SK-N-SH (cell line): ENCODE results near the gene SCYGR6. TPM values are rescaled to one million over a fixed set of nuclear protein-coding genes. Genes with fewer than 3 reads are reported as not detected.

Source experiments
- CTCF ChIA-PET: fragments of 300-600, 350-600 bp; formaldehyde crosslinking; extraction: SDS; loops from one replicate; lab custom pipeline; 2021; lab: Yijun Ruan, JAX
- POLR2A ChIA-PET: fragments of 350-600 bp; sonication (Branson Sonifier 250); formaldehyde crosslinking; extraction: SDS; loops from one replicate; lab custom pipeline; 2020; ENCODE audit warnings: antibody characterized with exemption, inconsistent platforms; lab: Yijun Ruan, JAX
- DNase-seq: peaks from one replicate; pipeline ENCODE4 v3.0.0; 2012
- H2AFZ ChIP-seq: fragments of 200-600 bp; sonication (generic); 2 replicates; pipeline ENCODE4 v1.8.1; 2016; ENCODE audit warnings: antibody characterized with exemption, mild to moderate bottlenecking, low read depth
- H3F3A ChIP-seq: fragments of 200-600 bp; sonication (generic); replicated peaks from 2 replicates; pipeline ENCODE3; 2016; ENCODE audit warnings: antibody characterized with exemption, mild to moderate bottlenecking; ENCODE audit not compliant: insufficient read depth
- H3K27ac ChIP-seq, 2 experiments: fragments of 200-500 bp in 1 of 2; fragments of 200-600 bp in 1 of 2; sonication (Bioruptor generic) in 1 of 2; sonication (generic), shearing (Covaris generic) in 1 of 2; 2 replicates each; pipeline versions ENCODE4 v1.5.1 to v1.6.1; 2014 to 2016; ENCODE audit warnings: low read depth in 2 of 2, inconsistent platforms in 1 of 2, low read length in 1 of 2, mild to moderate bottlenecking in 1 of 2, mixed read lengths in 1 of 2
- H3K27me3 ChIP-seq: fragments of 200-600 bp; sonication (generic), shearing (Covaris generic); 2 replicates; pipeline ENCODE4 v1.6.1; 2016; ENCODE audit warnings: mixed run types; ENCODE audit not compliant: insufficient read depth
- H3K36me3 ChIP-seq, 2 experiments: fragments of 200-500 bp in 1 of 2; fragments of 200-600 bp in 1 of 2; sonication (Bioruptor generic) in 1 of 2; sonication (generic) in 1 of 2; replicated peaks in 1 of 2; 2 replicates each; pipeline versions ENCODE3 to v1.5.1; 2014 to 2016; ENCODE audit warnings: low read length in 1 of 2, mild to moderate bottlenecking in 1 of 2; ENCODE audit not compliant: insufficient read depth in 2 of 2, control insufficient read depth in 1 of 2
- H3K4me1 ChIP-seq, 2 experiments: fragments of 200-500 bp in 1 of 2; fragments of 200-600 bp in 1 of 2; sonication (Bioruptor generic) in 1 of 2; sonication (generic), shearing (Covaris generic) in 1 of 2; 2 replicates each; pipeline versions ENCODE4 v1.5.1 to v1.6.1; 2014 to 2016; ENCODE audit warnings: low read depth in 1 of 2, low read length in 1 of 2, mixed run types in 1 of 2; ENCODE audit not compliant: insufficient read depth in 2 of 2, control insufficient read depth in 1 of 2
- H3K4me2 ChIP-seq: fragments of 200-600 bp; sonication (generic), shearing (Covaris generic); 2 replicates; pipeline ENCODE4 v1.6.1; 2017; ENCODE audit warnings: mixed run types
- H3K4me3 ChIP-seq, 2 experiments: fragments of 200-500 bp in 1 of 2; fragments of 200-600 bp in 1 of 2; sonication (Bioruptor generic) in 1 of 2; sonication (generic), shearing (Covaris generic) in 1 of 2; 2 replicates each; pipeline versions ENCODE4 v1.5.1 to v1.8.1; 2014 to 2016; ENCODE audit warnings: low read depth in 2 of 2, inconsistent platforms in 1 of 2, low read length in 1 of 2, mild to moderate bottlenecking in 1 of 2, mixed read lengths in 1 of 2, moderate library complexity in 1 of 2
- H3K79me2 ChIP-seq: fragments of 200-600 bp; sonication (generic); 2 replicates; pipeline ENCODE4 v1.8.1; 2017; ENCODE audit warnings: mild to moderate bottlenecking; ENCODE audit not compliant: insufficient read depth
- H3K9ac ChIP-seq: fragments of 200-600 bp; sonication (generic); 2 replicates; pipeline ENCODE4 v1.6.1; 2017; ENCODE audit warnings: mixed run types
- H3K9me2 ChIP-seq: fragments of 200-600 bp; sonication (generic); 2 replicates; pipeline ENCODE4 v1.6.1; 2017; ENCODE audit warnings: mixed run types
- H3K9me3 ChIP-seq: fragments of 200-600 bp; sonication (generic); 2 replicates; pipeline ENCODE4 v1.6.1; 2017; ENCODE audit warnings: mixed run types, mild to moderate bottlenecking, moderate library complexity
- H4K20me1 ChIP-seq: fragments of 200-600 bp; sonication (generic); 2 replicates; pipeline ENCODE4 v1.6.1; 2017; ENCODE audit warnings: mild to moderate bottlenecking, mixed run types; ENCODE audit not compliant: insufficient read depth
- CTCF ChIP-seq: fragments of 200-600 bp; sonication (generic); IDR thresholded peaks from 2 replicates; pipeline ENCODE4 v1.6.1; 2017; ENCODE audit warnings: antibody characterized with exemption, mild to moderate bottlenecking, moderate library complexity
- EZH2phosphoT487 ChIP-seq: fragments of 200-600 bp; sonication (generic); IDR thresholded peaks from 2 replicates; pipeline ENCODE4 v1.6.1; 2017; ENCODE audit warnings: low read depth, mixed run types, mild to moderate bottlenecking, antibody characterized with exemption, moderate library complexity, borderline replicate concordance
- FOXJ3 ChIP-seq: sonication (generic); formaldehyde crosslinking; IDR thresholded peaks from 2 replicates; pipeline ENCODE4 v1.5.1; 2020; ENCODE audit warnings: mild to moderate bottlenecking, missing genetic modification reagents
- FOXM1 ChIP-seq: IDR thresholded peaks from 2 replicates; pipeline ENCODE4 v1.4.0; 2012; ENCODE audit warnings: low read depth, mild to moderate bottlenecking
- GABPA ChIP-seq: IDR thresholded peaks from 2 replicates; pipeline ENCODE4 v1.4.0; 2012; ENCODE audit warnings: low read depth, mild to moderate bottlenecking
- GATA2 ChIP-seq: sonication (generic); formaldehyde crosslinking; IDR thresholded peaks from 2 replicates; pipeline ENCODE4 v1.5.0; 2020; ENCODE audit warnings: mild to moderate bottlenecking, missing genetic modification reagents
- JUND ChIP-seq: IDR thresholded peaks from 2 replicates; pipeline ENCODE4 v1.4.0; 2012
- MEF2A ChIP-seq: IDR thresholded peaks from 2 replicates; pipeline ENCODE4 v1.4.0; 2012; ENCODE audit warnings: low read depth, borderline replicate concordance
- NFIC ChIP-seq: IDR thresholded peaks from 2 replicates; pipeline ENCODE4 v1.4.0; 2012; ENCODE audit warnings: borderline replicate concordance
- NRF1 ChIP-seq: IDR thresholded peaks from 2 replicates; pipeline ENCODE4 v1.6.1; 2012; ENCODE audit warnings: low read depth, mild to moderate bottlenecking, low read length
- PBX3 ChIP-seq: IDR thresholded peaks from 2 replicates; pipeline ENCODE4; 2012
- POLR2AphosphoS5 ChIP-seq: IDR thresholded peaks from 2 replicates; pipeline ENCODE4 v1.6.1; 2012; ENCODE audit warnings: low read depth, low read length
- RAD21 ChIP-seq: IDR thresholded peaks from 2 replicates; pipeline ENCODE4 v1.6.1; 2012; ENCODE audit warnings: mild to moderate bottlenecking, low read length
- RCOR1 ChIP-seq: fragments of 150-350 bp; IDR thresholded peaks from 2 replicates; pipeline ENCODE4 v1.6.1; 2017; ENCODE audit warnings: antibody characterized with exemption, low read length
- RFX5 ChIP-seq: IDR thresholded peaks from 2 replicates; pipeline ENCODE4 v1.6.1; 2012; ENCODE audit warnings: mild to moderate bottlenecking, improper control_type of control experiment, low read length
- SIN3A ChIP-seq: IDR thresholded peaks from 2 replicates; pipeline ENCODE4 v1.6.1; 2012; ENCODE audit warnings: low read depth, mild to moderate bottlenecking, low read length, moderate library complexity, borderline replicate concordance
- SMC3 ChIP-seq: IDR thresholded peaks from 2 replicates; pipeline ENCODE4 v1.6.1; 2012; ENCODE audit warnings: low read depth, low read length, improper control_type of control experiment
- TEAD4 ChIP-seq: IDR thresholded peaks from 2 replicates; pipeline ENCODE4 v1.4.0; 2012; ENCODE audit warnings: mild to moderate bottlenecking, borderline replicate concordance; ENCODE audit not compliant: insufficient read depth
- USF1 ChIP-seq: IDR thresholded peaks from 2 replicates; pipeline ENCODE4 v1.4.0; 2012; ENCODE audit warnings: low read depth, borderline replicate concordance
- YY1 ChIP-seq: IDR thresholded peaks from 2 replicates; pipeline ENCODE4 v1.4.0; 2012; ENCODE audit warnings: low read depth, mild to moderate bottlenecking
- ZBTB33 ChIP-seq: IDR thresholded peaks from 2 replicates; pipeline ENCODE4 v1.4.0; 2012; ENCODE audit warnings: low read depth, borderline replicate concordance
- WGBS: methylation state at CpG from one replicate; pipeline ENCODE4 v1.1.6; 2017; ENCODE audit warnings: low lambda C conversion rate; 5-methylcytosine and 5-hydroxymethylcytosine counted together
- polyA plus RNA-seq, 3 experiments: library from polyadenylated mRNA; depleted of rRNA; stranded (reverse); fragments of >200 nt; gene quantifications; 2 replicates each; pipeline ENCODE4 v1.2.3, GENCODE V29; 2012

The SCYGR6 gene
- polyA plus RNA-seq, 1 of the 3 experiments (the other 2 are of a cell fraction): not detected

GRCh38 chr2:227766373-227766883 lies 41.9 kb upstream of the SCYGR6 start:
- ChIA-PET CTCF (interaction anchor here (0.6 to 4.6 kb wide), 41 partner anchors 10 to 636 kb away, joined by 3 to 59 read pairs (median 4); no protein-coding TSS in a partner anchor), POLR2A (no interaction called here)
- H3K27ac ChIP-seq: no peak overlapping the region
- H3F3A ChIP-seq: peaks cover 4% of the 10 kb centered on the region
- H3K4me3 ChIP-seq: no peak overlapping the region; a peak in 1 of 4 replicates
- H3K9me3 ChIP-seq: no peaks in the 10 kb centered on the region
- no peaks in the 10 kb centered on the region; a peak in 1 of 4 replicates for H3K4me1 ChIP-seq
- H3K79me2 ChIP-seq: no peaks in the 10 kb centered on the region
- peak overlapping the region; percentile 67; the same call in 1 of the 2 replicates for H2AFZ ChIP-seq
- TF ChIP-seq RFX5: 0 out of 2 replicates have a peak, but pooled peaks have one; percentile 57
- TF ChIP-seq PBX3: no peak
- no peak for TF ChIP-seq POLR2AphosphoS5
- TF ChIP-seq RAD21: peak; percentile 95
- TF ChIP-seq SMC3: peak; percentile 97
- no peak for TF ChIP-seq SIN3A
- no peak for TF ChIP-seq ZBTB33
- TF ChIP-seq RCOR1: no peak
- no peak for TF ChIP-seq JUND
- peak; percentile 89 for TF ChIP-seq CTCF
- no peak for TF ChIP-seq FOXM1
- H3K9ac ChIP-seq: no peak overlapping the region
- H4K20me1 ChIP-seq: no peaks in the 10 kb centered on the region
- WGBS: 16% methylated on average over 9 of the region's 11 CpGs
- no peaks in the 10 kb centered on the region for H3K36me3 ChIP-seq
- H3K9me2 ChIP-seq: no peaks in the 10 kb centered on the region
- peak; percentile 86 for DNase-seq
- H3K4me2 ChIP-seq: no peak overlapping the region
- no peaks in the 10 kb centered on the region for H3K27me3 ChIP-seq

GRCh38 chr2:227765788-227766372 lies 41.3 kb upstream of the SCYGR6 start:
- Histone ChIP-seq H3K4me3 (no peak overlapping the region; a peak in 1 of 4 replicates), H3F3A (peaks cover 4% of the 10 kb centered on the region), H3K79me2 (no peaks in the 10 kb centered on the region), H3K9me2 (no peaks in the 10 kb centered on the region), H3K36me3 (no peaks in the 10 kb centered on the region), H2AFZ (peak overlapping the region; percentile 67), H3K27me3 (no peaks in the 10 kb centered on the region), H3K27ac (no peak overlapping the region), H3K4me1 (no peaks in the 10 kb centered on the region; a peak in 1 of 4 replicates), H4K20me1 (no peaks in the 10 kb centered on the region), H3K9me3 (no peaks in the 10 kb centered on the region), H3K9ac (no peak overlapping the region), H3K4me2 (no peak overlapping the region)
- CTCF ChIA-PET: interaction anchor here (0.6 to 4.6 kb wide), 40 partner anchors 10 to 636 kb away, joined by 3 to 59 read pairs (median 4); no protein-coding TSS in a partner anchor
- WGBS: 27% methylated on average over 4 of the region's 4 CpGs
- DNase-seq: no peak
- POLR2A ChIA-PET: no interaction called here
- TF ChIP-seq USF1 (no peak), SMC3 (no peak), RAD21 (no peak), NRF1 (no peak), MEF2A (no peak), TEAD4 (no peak), FOXJ3 (CRISPR knock-in tag) (no peak), PBX3 (no peak), RCOR1 (no peak), YY1 (no peak), GABPA (no peak), GATA2 (no peak), EZH2phosphoT487 (no peak), NFIC (no peak)
